Endothelial cell of hepatic sinusoid (primary cell): Measurements from ENCODE around the gene CACNA2D1.

ENCODE experiments used
- in situ Hi-C: cut with HindIII; loops from 2 replicates; pipeline ENCODE4 v1.10.0; 2017; ENCODE audit warnings: low sequenced_read_pairs

The CACNA2D1 gene

DNA sequence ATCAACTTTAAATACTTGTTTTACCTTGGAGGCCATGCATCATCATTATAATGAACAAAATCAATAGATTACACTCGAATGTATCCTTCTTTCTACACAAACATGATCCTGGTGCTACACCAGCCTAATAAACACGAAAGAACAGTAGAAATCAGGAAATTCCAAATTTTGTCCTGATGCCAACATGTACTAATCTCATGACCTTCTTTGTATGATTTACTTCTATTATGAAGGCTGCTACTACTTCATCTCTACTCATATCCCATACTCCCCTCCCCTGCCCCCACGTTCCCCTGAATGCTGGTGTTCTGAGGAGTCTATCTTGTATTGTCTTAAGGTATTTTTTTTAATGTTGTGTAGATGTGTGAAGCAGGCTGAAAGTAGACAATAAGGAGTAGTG lies 315.0 kb downstream of the CACNA2D1 start:
- in situ Hi-C loops = no loop called here

DNA sequence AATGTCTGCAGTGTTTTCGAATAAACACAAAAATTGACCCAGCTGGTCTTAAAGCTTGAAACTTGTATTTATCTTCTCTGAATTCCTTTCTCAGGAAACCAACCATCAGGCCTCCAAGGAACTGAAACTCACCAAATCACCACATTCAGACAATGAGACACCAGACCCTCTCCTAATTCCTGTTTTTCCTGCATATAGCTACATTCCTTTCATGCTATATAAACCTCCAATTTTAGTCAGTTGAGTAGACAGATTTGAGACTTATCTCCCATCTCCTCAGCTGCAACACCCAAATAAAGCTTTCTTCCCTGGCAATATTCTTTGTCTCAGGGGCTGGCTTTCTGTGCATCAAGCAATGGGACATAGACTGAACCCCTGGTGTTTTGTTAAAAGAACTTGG lies 317.0 kb downstream of the CACNA2D1 start:
- in situ Hi-C loops = no loop called here

DNA sequence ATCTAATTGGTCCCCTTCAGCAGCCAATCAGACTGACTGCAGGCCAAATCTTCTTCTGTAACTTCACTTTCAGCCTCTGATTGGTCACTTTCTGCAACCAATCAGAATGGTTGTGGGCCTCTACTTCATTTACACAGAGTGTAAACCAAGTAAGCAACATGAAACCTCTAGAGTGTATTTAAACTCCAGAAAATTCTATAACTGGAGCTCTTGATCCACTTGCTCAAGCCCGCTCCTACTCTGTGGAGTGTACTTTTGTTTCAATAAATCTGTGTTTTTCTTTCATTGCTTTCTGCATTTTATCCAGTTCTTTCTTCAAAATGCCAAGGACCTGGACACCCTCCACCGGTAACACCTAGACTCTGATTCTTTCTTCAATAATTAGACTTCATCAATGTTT lies 319.1 kb downstream of the CACNA2D1 start:
- in situ Hi-C loops = no loop called here

DNA sequence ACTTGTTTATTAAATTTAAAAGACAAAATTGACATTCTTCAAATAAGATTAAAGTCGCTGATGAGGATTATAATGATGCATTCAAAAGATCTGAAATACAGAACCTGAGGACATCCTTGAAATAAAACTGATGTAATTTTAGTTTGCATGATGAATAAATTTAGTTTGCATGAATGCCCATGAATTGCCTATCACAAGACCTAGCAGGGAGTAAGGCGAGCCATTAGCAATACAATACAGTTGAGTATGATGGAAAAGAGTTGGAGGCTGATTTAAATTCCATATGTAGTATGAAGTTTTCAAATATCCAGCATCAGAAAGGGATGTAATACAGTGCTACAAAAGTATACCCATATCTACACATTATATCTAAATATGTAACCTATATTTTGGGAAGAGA lies 321.3 kb downstream of the CACNA2D1 start:
- in situ Hi-C loops = no loop called here

DNA sequence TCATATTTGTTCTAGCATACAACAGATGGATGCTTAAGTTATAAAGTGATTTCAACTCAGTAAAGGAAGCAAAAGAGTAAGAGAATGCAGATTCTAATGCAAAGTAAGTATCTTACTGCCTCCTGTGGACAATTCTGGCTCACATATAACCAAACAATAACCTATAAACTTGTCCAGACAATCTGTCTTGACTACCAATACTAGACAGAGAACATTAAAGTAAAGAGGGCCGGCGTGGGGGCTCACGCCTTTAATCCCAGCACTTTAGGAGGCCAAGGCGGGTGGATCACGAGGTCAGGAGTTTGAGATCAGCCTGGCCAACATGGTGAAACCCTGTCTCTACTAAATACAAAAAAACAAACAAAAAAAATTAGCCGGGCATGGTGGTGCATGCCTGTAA lies 329.3 kb downstream of the CACNA2D1 start:
- in situ Hi-C loops = no loop called here

DNA sequence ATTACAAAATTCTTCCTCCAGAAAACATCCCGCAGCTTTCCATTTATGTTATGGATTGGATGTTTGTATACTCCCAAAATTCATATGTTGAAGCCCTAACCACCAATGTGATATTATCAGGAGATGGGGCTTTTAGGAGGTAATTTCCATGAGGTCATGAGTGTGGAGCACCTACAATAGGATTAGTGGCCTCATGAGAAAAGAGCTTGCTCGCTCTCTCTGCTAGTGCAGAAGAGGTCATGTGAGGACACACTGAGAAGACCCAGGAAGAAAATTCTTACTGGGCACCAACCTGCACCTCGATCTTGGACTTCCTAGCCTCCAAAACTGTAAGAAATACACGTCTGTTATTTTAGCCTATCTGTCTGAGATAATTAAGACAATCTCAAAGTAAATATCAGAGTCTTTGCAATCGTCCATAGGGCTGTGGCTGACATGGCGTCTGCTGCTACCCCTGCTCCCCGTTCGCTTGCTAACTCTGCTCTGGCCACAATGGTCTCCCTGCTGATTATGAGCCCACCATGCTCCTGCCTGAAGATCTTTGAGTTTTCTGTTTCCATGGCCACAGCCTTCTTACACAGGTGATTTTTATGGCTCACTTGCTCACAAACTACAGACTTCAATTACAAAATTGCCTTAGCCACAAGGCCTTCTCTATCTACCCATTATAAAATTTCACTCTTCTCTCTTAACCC lies 333.3 kb downstream of the CACNA2D1 start:
- in situ Hi-C loops = no loop called here

DNA sequence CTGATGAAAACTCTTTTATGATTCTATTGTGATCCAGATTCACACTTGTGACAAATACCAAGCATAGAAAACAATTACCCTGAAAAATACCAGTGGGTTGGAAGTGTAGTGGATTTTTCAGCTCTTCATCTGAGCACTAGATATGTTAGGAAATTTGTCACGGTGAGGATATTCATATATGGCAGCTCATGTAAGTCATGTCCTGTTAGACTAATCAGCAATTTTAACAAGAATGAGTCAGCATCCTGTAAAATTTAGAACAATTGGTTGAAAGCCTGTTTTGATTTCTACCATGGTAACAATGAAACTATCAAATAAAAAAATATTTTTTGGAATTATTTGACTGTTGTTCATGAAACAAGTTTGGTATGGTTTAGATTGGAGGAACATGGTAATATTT lies 334.3 kb downstream of the CACNA2D1 start:
- in situ Hi-C loops = no loop called here

DNA sequence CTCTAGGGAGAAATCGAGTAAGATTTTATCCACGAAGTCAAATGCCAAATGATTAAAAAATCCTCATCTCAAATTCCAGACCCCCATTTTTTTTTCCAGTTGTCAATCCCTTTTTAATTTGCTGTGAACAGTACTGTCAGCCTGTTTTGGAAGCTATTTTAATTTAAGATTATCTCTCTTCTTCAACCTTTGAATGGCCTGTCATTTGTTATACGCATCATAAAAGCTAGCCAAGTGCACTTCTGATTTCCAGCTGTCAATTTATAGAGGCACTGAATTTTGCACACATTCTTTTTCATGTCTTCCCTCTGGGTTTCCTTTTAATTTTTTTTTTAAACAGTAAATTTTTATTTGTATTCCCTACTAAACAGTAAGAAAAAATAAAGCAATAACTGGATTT lies 337.4 kb downstream of the CACNA2D1 start:
- in situ Hi-C loops = no loop called here

DNA sequence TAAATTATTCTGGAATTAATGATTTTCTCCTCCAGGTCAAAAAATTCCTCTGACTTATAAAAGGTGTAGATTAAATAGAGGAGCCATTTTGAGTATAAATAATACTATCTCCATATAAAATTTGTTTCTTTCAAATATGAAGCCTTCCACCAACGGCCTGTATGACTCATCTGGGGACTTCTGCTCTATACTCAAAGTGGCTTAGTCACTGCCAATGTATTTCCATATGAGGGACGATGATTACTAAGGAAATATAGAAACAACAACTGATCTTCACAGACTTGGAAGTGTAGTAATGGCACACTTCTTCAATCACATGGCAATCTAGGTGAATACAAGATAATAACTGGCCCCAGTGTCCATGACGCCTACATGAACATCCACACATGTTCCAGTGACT lies 338.1 kb downstream of the CACNA2D1 start:
- in situ Hi-C loops = no loop called here

DNA sequence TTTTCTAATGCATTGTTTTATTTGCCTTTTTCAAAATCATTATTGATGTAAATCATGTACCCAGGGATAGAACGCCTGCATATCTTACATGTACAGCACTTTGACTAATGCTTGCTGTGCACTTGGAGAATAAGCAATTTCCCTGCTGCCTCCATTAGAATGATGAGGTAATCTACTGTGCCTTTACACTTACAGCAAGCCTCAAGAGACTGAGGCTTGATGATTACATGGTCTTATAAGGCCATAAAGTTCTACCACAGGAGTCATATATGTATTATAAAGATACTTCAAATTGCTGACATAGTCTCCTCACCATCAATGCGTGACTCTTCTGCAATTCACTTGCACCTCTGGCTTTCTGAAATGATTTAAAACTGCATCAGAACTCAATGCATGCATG lies 345.2 kb downstream of the CACNA2D1 start:
- in situ Hi-C loops = no loop called here

DNA sequence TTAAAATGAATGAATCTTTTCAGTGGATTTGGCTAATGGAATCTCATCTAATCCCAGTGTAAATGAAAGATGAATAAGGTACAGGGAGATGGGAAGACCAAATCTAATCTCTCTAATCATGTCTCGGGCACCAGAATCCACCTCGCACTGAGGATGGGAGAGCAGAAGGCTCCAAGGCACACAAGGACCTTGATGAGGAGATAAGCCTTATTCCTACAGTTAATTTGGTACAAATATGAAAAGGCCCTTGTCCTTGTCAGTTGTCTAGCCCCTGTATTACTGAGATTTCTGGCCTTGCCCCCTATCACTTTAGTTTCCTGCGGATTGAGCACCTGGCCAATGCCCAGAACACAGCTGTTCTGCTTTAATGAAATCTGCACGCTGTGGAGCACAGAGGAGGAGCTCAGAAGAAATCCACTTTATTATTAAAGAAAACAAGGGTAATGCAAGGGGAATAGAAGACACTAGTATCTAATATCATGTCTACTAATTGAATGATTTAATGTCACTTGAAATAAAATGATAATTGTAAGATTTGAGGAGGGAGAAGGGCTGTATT lies 352.4 kb downstream of the CACNA2D1 start:
- in situ Hi-C loops = no loop called here

DNA sequence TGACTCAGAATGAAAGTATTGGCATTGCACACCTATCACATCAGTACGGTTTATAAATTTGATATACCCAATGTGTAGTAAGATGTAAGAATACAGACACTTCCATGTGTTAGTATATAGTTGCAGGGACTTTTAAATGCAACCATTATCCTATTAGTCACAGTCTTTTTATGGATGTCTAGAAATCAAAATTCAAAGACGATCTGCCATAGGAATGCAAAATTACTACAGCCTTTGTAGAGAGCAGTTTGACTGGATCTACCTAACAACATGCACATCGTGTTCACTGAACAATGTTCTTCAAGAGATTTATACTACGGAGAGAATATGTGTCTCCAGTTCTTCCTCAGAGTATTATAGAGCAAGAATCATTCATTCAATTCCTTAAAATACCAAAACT lies 356.5 kb downstream of the CACNA2D1 start:
- in situ Hi-C loops = no loop called here

DNA sequence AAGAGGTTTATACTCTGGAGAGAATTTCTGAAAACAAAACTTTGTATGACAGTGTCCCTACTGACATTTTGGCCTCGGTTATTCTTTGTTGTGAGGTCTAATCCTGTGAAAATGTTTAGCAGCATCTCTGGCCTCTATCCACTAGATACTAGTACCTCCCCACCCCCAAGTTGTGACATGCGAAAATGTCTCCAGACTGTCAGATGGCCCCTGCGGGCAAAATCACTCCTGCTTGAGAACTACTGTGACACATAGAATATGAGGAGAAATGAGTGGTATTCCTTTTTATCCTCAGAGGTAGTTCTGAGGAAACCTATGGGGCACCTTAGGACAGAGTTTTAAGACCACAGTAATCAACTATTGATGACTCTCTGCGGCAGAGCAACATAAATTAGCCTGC lies 358.5 kb downstream of the CACNA2D1 start:
- in situ Hi-C loops = no loop called here

DNA sequence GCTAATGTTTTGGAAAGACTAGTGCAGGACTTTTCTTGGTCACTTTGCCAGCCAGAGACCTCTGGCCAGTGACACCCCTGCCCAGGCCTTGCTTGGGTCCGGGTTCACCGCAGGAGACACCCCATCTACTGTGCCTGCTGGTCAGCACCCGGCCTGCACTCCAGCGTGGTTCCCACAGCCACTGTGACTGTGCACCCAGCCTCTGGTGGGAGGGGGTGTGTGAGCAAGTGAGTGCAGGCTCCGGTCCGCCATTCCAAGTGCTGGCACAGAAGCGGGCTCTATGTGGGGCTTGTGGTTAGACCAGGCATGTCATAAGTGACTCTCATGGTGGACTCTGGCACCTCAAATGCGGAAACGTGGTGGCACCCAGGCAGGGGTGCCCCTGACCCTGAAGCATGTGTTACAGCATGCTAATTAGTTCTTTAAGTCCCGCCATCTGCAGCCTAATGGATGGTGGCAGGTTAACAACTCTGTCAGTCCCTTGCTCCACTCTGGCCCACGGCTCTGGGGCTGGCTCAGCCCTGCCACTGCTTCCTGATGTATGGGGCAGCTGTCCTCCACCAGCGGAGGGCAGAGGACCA lies 361.8 kb downstream of the CACNA2D1 start:
- in situ Hi-C loops = no loop called here

DNA sequence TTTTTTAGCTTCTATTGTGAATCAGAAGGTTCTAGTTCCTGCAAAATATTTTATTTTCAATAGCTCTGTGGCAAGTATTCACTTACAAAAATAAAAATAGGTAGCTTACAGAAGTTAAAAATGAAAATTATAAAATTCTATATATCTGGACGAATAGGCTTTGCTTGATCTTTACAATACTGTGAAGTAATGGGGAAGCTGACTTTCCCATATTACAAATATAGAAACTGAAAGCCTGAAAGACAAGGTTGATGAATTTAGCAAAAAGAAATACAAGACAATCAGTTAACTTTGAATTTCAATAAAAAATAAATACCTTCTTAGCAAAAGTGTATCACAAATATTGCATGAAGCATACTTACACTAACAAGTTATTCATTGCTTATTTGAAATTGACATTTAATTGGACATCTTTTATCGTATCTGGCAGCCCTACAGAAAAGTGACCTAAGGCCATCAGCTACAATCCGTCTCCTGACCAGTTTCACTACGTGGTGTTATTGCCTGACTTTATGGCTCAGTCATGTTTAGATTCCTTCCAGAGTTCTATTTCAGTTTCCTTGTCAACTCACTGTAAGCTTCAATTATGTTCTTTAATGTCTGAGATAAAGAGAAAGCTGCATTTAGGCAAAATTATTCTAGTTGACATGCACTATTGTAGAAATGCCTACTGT lies 363.2 kb downstream of the CACNA2D1 start:
- in situ Hi-C loops = no loop called here

DNA sequence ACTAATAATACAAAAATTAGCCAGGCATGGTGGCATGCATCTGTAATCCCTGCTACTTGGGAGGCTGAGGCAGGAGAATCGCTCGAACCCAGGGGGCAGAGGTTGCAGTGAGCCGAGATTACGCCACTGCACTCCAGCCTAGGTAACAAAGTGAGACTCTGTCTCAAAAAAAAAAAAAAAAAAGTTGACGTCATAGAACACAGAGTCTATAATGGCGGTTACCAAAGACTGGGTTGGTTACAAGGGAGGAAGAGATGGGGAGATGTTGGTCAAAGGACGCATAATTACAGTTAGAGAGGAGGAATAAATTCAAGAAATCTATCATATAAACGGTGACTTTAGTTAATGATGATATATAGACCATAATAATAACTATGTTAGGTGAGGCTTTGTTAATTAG lies 364.1 kb downstream of the CACNA2D1 start:
- in situ Hi-C loops = no loop called here

DNA sequence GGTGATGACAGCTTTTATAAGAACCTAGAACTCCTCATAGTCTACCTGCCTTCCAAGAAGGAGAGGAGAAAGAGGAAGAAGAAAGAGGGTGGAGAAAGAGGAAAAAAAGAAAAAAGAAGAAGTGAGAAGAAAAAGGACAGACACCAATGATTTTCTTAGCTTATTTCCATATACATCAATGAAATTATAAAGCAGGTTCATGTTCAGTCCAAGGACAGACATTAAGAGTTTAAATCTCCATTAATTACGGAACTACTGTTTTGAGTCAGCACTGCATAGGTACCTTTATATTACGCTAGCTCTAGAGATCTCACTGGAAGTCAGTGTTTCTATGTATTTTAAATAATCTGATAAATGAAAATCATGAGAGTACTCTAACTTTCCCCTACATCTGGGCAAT lies 364.8 kb downstream of the CACNA2D1 start:
- in situ Hi-C loops = no loop called here

DNA sequence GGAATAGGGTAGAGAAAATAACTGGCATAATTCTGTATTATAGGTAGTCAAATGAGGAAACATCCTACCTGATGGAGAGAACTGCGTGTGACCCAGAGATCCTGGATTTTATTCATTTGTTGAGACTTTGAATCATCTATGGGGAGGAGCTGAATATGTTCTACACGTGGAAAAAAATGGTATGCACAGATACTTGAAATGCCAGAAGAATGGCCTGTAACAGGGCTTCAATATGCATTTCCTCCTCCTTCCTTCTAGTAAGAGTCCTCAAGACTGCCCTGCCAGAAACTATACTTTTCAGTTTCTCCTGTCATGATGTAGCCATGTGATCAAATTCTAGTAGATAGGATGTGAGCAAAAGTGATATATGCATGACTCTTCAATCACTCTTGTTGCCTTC lies 372.1 kb downstream of the CACNA2D1 start:
- in situ Hi-C loops = no loop called here

DNA sequence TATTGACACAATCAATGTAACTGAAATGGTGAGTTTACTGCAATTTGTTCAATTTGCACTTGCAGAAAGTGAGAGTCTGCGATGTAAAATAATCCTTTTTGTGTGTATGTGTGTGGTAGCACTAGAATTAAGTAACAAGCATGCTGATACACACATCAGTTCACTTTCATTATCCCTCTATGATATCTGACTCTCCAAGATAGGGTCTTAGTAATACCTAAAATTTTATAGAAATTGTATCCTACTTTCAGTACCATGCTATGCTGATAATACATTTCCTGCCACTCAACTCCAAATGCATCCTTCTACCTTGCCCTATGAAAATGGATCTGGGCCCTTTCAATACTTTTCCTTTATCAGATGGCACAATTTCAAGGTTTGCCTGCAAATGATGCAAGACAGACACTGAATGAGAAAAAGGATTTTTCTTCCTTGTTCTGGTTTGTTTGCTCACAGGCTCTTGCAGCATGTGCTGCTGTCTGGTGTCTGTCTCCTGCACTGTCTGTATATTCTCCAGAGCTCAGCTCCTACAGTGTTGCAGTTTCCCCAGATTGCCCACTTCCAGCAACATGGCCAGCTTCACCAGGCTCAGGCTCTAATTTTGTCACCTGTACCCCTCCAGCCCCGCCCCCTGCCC lies 375.8 kb downstream of the CACNA2D1 start:
- in situ Hi-C loops = no loop called here

DNA sequence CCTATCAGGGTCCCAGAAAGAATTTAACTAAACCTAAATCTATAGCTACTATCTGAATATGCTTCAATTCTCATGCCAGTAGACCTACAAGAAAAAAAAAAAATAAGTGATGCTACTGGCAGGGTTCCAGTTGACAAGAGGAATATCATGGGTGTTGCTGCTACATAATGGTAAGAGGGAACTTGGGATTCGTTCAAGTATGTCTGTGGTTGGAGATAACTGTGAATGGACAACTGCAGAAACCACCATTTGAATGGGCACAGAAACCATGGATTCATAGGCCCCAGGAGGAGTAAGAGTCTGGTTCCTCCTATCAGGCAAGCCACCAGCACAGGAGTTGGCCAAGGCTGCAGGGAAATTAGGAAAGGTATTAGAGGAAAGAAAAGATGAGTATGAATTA lies 386.1 kb downstream of the CACNA2D1 start:
- in situ Hi-C loops = no loop called here

DNA sequence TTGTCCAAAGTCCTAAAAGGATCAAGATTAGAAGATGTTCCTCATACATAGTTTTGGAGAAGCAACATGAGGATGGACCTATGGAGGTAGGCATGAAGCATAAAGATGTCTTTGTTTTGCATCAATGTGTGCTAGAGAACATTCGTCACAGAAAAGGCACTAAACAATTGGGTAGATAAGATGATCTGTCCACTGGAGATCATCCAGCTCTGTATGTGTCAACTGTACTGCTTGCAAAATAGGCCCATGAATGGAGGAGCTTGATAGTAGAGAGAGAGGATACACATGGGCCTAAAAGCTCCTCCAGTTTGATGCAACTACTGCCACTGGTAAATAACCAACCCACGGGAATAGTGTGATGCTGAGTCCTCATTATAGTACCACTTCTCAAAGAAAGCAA lies 387.3 kb downstream of the CACNA2D1 start:
- in situ Hi-C loops = no loop called here

DNA sequence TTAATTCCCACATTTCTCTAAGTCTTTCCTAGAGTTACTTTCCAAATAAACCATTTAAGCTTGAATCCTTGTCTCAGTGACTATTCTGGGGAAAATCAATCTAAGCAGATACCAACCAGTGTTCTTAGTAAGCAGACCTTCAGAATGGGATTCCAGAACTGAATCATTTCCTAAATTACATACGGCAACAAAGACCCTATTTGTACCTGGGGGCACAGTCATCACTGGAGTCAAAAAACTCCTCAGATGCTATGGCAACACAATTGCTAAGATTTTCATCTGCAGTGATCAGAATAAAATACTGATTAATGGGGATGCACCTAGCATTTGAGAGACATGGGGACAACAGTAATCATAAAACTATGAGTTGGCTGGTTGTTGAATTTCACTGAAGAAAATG lies 389.0 kb downstream of the CACNA2D1 start:
- in situ Hi-C loops = no loop called here
